Cardiac septum (tissue), 1 donor: ENCODE results near the gene SYT11. TPM values are rescaled to one million over a fixed set of nuclear protein-coding genes. Genes with fewer than 3 reads are reported as not detected.
"Not testable (repeated sequence)": the region's sequence is repeated elsewhere in the genome, so short reads cannot be mapped to it uniquely, and the experiment has no call there.

Experiments
- DNase-seq: peaks from one replicate; pipeline ENCODE4 v3.0.0-alpha.2; 2020; ENCODE audit warnings: low spot score
- intact Hi-C: fragments of 100-400 bp; cut with DNase I; formaldehyde crosslinking; loops from one replicate; pipeline ENCODE4 v1.14.0; 2022
- total RNA-seq: library from RNA; stranded (reverse); fragmentation: NEBNext Ultra II Directional; extraction: Animal tissue kit (Norgen Biotek cat#: 25700); gene quantifications from one replicate; pipeline ENCODE4 v1.2.1, GENCODE V29; 2021
- donor health status: DM: no; HTN: no; CAD: no.

Gene SYT11
- total RNA-seq, 1 donor from 2014 or later, result 24.4 TPM

GRCh38 chr1:155893389-155894142, 34.2 kb downstream of the SYT11 start:
- intact Hi-C loops, result no loop called here
- DNase-seq, result no peak

DNA sequence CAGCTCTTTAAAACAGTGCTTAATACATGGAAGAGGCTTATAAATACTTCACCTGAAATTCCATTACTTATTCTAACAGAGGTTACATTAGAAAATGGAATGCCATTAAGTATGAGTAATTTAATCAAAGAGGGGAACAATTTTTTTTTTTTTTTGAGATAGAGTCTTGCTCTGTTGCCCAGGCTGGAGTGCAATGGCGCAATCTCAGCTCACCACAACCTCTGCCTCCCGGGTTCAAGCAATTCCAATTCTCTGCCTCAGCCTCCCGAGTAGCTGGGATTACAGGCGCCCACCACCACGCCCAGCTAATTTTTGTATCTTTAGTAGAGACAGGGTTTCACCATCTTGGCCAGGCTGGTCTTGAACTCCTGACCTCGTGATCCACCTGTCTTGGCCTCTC, 36.2 kb downstream of the SYT11 start:
- intact Hi-C loops, DNase-seq: not testable (repeated sequence)

- intact Hi-C loops, DNase-seq: not testable (repeated sequence)
Observed at GRCh38 chr1:155896476-155896875, 37.1 kb downstream of the SYT11 start.

DNA sequence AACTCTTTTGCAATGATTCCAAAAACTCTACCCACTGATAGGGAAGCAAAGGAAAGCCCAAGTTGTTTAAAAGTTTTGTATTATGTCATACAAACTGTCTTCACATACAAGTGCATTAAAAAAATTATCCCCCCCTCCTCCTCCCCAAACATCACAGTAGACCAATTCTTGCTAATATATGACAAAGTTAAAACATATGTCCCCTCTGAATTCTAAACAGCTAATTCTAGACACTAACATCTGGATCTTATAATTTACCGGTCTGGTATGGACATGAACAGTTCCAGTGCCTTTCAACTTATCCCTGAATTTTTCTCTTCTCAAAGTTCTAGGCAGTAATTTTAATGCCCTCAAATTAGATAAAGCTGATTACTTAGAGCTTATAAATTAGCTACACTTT, 38.4 kb downstream of the SYT11 start:
- intact Hi-C loops, result no loop called here
- no peak for DNase-seq

GRCh38 chr1:155898888-155899287, 39.5 kb downstream of the SYT11 start:
- intact Hi-C loops, result no loop called here
- no peak for DNase-seq

- intact Hi-C loops, result no loop called here
- no peak for DNase-seq
Observed at GRCh38 chr1:155899683-155900082, 40.3 kb downstream of the SYT11 start.

DNA sequence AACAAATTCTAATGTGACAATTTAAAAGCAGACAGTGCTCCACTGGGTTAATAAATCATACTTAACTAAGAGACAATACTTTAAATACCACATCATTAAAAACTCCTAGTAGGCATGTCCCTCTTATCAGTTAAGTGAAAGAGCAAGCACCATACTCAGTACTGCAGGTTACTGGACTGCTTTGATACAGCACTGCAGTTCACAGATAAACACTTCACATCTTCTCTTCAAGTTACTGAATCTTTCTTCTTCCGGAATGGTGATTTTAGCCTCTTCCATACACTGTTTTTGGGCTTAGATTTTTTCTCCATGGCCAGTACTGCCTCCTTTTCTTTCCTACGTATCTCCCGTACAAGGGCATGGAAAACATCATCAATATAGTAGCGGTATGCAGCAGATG, 40.8 kb downstream of the SYT11 start:
- no peak for DNase-seq
- intact Hi-C loops, result no loop called here

DNA sequence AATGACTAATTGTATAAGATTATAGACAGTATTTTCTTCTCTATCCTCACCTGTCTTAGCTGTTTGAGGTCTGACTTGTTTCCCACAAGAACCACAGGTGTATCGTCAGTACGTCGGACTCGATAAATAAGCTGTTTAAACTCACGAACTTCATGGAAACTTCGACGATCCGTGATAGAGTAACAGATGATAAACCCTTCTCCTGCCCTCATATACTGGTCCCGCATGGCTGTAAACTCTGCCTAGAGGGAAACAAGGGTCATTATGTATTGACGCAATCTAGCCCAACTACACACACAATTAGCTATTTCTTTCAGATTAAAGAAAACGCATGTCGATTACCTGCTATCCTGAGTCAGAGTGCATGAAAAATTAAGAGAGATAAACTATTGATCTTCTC, 44.9 kb downstream of the SYT11 start:
- intact Hi-C loops, result no loop called here

DNA sequence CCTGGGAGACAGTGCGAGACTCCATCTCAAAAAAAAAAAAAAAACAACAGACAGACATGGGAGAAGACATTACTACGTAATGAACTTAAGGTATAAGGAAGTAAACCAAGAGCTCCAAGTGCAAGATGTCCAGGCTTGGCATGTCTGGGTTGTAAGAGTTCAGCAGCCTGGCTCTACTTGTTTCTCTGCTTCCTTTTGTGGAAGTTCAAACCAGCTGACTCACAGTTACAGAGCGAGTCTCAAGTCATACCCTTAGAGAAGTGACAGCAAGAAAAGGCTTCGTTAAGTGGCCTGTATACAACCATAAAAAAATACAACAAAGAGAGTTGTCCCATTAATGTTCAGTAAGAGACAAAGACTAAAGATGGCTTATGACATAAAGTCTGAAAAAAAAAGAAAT, 50.5 kb downstream of the SYT11 start:
- intact Hi-C loops, result loop anchor here (2.0 kb wide), 1 partner anchor 49 kb away; no protein-coding TSS in a partner anchor
- DNase-seq, result no peak

More for the DNA sequence above, 44.9 kb downstream of the SYT11 start:
- no peak for DNase-seq

- intact Hi-C loops, result loop anchor here (2.0 kb wide), 1 partner anchor 50 kb away; no protein-coding TSS in a partner anchor
- no peak for DNase-seq
Observed at GRCh38 chr1:155910621-155911121, 51.3 kb downstream of the SYT11 start.

- DNase-seq, result peak; percentile 95
- intact Hi-C loops, result loop anchor here (2.0 kb wide), 1 partner anchor 51 kb away; no protein-coding TSS in a partner anchor
Observed at GRCh38 chr1:155911156-155912055, 52.0 kb downstream of the SYT11 start, which contains the start of gene RIT1. Gene RIT1, minus strand, starts transcription at chr1:155911349. Its CDS starts 588 bp downstream, at chr1:155910761.

DNA sequence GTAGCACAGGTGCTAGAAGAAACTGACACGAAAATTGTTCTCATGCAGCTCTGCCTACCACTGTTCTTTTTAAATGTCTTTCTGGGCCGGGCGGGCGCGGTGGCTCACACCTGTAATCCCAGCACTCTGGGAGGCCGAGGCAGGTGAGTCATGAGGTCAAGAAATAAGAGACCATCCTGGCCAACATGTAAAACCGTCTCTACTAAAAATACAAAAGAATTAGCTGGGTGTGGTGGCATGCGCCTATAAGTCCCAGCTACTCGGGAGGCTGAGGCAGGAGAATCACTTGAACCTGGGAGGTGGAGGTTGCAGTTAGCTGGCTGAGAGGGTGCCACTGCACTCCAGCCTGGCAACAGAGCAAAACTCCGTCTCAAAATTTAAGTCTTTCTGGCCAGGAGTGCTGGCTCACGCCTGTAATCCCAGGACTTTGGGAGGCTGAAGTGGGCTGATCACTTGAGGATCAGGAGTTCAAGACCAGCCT, 52.7 kb downstream of the SYT11 start:
- intact Hi-C loops, result no loop called here
- DNase-seq, result no peak

- no peak for DNase-seq
- intact Hi-C loops, result no loop called here
Observed at GRCh38 chr1:155913969-155914757, 54.8 kb downstream of the SYT11 start.

DNA sequence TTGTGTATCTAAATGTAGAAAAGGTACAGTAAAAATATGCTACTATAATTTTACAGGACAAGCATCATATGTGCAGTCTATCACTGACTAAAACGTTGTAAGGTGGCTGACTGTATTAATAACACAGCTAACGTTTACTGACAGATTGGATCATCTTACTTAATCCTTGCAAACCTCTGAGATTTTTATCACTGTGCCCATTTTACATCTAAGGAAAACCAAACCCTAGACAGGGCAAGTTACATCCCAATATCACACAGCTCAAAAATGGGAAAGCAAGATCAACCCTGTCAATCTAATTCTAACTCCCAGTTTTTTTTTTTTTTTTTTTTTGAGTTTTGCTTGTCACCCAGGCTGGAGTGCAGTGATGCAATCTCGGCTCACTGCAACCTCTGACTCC, 59.3 kb downstream of the SYT11 start:
- no peak for DNase-seq
- intact Hi-C loops, result no loop called here

- intact Hi-C loops, result no loop called here
- DNase-seq, result no peak
Observed at GRCh38 chr1:155919801-155920200, 60.4 kb downstream of the SYT11 start.

- intact Hi-C loops, result no loop called here
Observed at GRCh38 chr1:155920717-155921116, 61.4 kb downstream of the SYT11 start.

GRCh38 chr1:155925506-155925905, 66.1 kb downstream of the SYT11 start:
- DNase-seq, result no peak
- intact Hi-C loops, result no loop called here

More at GRCh38 chr1:155920717-155921116, 61.4 kb downstream of the SYT11 start:
- no peak for DNase-seq

- intact Hi-C loops, result no loop called here
- DNase-seq, result no peak
Observed at GRCh38 chr1:155929057-155929456, 69.7 kb downstream of the SYT11 start.

GRCh38 chr1:155930725-155931124, 71.4 kb downstream of the SYT11 start:
- intact Hi-C loops, result loop anchor here (10.0 kb wide), 1 partner anchor 124 kb away; the partner anchor contains the start of genes LAMTOR2 and UBQLN4
- not testable (repeated sequence) for DNase-seq
